ENCODE data around the gene CDH23. TPM values are rescaled to one million over a fixed set of nuclear protein-coding genes. Genes with fewer than 3 reads are reported as not detected.

Gene CDH23
- polyA plus RNA-seq, 1 donor = 0.90 TPM

DNA sequence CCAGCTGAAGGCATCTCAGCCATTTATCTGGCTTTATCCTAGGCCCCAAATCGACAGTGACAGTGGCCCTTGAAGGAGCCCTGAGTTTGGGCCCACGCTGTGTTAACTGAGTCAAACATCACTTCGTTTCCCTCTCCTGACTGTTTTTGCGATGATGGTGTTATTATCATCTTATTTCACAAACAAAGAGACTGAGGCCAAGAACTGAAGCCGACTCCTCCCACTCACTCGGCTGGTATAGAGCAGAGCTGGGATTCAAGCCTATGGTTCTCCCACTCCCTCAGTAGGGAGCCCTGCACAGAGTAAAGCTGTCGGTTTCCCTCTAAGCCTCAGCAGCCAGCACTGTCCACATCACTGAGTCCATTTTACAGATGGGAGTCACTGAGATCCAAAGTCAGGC, 141.0 kb downstream of the CDH23 start:
- no peak for DNase-seq

DNA sequence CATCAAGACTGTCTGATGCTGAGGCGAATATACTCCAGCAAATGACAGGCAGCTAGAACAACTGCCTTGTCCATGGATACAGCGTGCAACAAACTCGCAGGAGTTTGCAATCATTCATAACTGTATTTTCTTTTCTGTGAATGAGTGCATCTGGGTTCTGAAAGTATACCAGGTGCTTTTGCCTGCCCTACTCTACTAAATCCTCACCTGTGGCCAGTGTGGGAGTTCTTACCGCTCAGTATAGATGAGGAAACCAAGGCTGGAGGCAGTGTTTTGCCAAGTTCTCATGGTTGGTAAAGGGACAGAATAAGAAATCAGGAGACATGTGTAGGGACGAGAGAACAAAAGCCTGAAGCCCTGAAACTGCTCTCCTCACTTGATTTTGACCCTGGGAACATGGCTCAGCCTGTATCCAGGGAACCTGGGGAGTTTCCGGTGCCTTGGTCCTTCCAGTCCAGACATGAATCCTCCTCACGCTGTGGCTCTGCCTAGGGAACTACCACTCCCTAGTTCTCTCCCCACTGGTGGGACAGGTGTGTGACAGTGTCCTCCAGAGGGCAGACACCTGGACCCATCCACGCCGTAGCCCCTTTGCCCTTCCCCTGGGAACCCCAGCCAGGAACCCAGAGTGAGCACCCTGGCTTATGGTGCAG, 142.0 kb downstream of the CDH23 start:
- no peak for DNase-seq

DNA sequence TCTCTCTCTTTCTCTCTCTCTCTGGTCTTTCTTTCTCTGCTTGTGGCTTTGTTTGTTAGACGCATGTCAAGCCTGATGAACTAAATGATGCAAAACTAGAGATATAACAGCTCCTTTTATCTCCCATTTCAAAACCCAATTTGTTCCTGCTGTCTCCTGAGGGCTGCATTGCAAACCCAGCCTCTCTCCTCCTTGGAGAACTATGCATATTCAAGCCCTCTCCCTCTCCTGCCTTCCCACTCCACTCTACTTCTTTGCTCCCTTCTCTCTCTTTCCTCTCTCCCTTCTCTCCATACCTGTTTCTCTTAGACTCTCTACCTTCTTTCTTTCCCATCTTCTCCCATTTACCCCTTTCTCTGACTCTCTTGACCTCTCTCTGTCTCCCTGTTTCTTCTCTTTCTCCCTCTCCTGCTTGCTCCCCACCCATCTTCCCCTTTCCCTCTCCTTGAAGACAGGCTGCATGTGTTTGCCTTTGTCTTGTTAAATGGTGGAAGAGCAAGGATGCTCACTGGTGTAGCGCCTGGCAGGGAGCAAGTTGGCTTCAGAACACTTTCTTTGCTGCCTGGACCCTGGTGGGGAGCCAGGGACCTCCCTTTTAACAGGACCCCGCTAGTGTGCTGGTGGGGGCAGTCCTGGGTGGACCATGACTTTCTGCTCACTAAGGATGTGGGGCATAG, 142.9 kb downstream of the CDH23 start:
- DNase-seq = no peak

DNA sequence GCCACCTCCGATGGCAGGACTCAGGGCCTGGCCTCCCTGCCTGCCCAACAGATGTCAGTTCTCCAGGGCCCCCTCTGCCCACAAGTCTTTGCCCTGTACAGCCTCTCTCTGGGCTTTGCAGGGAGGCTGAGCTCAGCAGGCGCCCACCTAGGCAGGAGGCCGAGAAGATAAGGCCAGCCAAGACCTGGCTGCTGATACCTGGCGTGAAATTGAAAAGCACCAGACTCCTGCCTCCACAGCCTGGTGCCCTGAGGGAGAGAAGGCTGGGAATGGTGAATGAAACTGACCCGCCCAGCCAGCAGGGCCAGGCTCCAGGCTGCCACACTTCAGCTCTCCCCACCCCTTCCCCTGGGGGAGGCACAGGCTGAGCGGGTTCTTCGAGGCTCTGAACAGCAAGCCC, 145.8 kb downstream of the CDH23 start:
- no peak for DNase-seq

DNA sequence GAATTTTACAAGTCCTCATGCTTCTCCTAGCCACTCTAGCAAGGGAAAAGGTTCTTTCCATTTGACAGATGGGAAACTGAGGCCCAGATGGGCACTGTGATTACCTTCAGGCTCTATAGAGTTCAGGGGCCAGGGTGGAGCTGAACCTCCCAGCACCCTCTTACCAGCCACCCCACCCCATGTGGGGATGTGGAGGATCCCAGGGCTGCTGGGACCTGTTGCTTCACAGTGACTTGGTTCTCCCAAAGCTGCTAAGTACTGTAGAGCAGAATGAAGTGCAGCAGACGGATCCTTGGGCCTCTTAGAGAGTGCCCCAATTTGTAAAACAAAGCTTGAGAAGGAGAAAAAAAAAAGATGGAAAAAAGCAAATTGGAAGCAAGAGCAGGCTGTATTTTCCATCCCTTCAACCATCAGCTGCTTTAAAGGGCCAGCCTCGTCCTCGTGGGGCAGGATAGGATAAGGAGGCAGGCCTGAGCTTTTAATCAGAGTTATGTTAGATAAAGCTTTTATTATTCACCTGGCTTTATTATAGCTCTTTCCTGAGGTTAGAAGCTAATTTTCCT, 147.0 kb downstream of the CDH23 start:
- no peak for DNase-seq

DNA sequence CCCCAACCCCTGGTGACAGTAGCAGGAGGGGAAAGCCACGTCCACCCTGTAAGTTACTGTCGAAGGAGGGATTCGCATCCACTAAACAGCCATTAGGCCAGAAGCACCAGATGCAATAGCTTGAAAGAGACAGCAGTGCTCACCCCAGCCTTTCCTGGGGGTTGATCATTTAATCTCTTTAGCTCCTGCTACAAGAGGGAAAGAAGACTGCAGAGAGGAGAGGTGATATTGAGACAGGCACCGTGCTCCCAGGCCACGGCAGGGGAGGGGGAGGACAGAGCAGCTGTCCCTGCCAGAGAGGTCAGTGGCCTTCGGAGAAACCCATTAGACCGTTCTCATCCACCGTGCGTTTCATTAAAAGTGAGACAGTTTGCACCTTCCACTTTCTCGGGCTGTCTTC, 148.3 kb downstream of the CDH23 start:
- no peak for DNase-seq

DNA sequence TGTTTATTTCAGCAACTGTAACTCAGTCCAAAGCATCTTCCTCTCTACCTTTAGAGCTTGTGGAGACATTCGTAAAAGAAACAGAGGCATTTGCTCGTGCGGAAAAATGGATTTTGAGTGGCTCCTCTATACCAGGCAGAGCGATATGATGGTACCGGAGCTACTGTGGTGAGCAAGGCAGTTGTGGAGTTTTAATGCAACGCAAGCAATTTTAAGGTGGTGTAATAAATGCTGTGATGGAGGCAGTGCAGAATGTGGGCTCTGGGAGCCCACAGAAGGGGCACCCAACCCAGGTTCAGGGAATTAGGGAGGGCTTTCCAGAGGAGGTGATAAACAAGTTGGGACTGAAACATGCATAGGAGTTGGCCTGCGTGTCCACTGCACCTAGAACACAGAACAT, 149.5 kb downstream of the CDH23 start:
- no peak for DNase-seq

DNA sequence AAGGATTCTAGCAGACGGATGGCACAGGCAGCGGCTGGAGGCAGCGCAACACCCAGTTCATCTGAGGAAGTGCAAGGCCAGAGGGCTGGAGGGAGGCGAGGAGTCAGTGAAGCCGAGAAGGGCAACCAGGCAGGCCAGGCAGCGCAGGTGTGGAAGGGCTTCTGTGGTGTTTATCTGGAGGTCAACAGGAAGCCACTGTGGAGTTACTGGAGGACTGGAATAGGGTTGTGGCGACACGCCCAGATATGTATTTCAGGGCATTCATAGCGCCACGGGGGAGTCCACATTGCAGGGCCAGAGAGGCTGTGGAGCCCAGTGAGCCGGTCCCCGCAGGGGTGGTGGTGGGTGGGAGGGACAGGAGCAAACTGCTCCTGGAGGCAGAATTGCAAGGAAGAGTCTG, 150.6 kb downstream of the CDH23 start:
- no peak for DNase-seq

DNA sequence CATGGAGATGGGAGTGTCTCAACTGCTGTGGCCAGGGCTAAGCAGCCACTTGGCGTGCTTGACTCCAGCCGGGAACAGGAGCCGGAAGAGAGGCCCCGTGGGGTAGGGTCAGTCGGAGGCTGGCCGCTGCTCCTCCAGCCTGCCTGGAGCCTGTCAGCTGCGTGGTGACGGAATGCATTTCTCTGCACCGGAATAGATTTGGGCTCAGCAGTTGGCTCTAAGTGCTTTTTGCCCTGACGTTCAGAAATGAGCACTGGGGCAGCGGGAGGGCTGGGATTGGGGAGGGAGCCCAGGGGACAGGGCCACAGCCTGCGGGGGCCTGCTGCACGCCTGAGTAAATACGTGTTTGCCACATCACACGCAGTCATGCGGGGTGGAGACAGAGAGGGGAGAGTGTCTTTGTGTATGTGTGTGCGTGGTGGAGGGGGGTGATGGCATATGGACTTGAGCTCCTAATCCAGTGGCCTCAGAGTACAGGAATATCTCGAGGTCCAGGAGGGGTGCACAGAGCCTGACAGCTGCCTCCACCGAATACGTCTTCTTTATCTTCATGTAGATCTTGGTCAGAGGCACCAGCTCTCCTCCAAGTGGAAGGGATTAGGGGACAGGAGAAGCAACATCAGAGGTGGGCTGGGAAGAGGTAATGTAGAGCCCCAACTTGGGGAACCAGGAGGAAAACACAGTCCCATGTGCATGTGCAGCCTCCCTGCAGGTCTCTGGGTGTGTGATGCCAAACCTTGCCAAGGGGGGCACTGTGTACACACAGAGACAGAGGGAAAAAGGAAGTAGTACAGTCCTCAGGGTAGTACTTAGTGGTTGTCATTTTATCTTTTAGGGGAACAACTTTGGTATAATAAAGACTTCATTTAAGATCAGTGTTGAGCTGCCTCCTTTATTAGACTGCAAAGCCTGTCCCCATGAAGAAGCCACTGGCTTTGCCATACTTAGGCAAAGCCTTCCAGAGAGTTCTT, 151.4 kb downstream of the CDH23 start:
- DNase-seq = peak; percentile 72

DNA sequence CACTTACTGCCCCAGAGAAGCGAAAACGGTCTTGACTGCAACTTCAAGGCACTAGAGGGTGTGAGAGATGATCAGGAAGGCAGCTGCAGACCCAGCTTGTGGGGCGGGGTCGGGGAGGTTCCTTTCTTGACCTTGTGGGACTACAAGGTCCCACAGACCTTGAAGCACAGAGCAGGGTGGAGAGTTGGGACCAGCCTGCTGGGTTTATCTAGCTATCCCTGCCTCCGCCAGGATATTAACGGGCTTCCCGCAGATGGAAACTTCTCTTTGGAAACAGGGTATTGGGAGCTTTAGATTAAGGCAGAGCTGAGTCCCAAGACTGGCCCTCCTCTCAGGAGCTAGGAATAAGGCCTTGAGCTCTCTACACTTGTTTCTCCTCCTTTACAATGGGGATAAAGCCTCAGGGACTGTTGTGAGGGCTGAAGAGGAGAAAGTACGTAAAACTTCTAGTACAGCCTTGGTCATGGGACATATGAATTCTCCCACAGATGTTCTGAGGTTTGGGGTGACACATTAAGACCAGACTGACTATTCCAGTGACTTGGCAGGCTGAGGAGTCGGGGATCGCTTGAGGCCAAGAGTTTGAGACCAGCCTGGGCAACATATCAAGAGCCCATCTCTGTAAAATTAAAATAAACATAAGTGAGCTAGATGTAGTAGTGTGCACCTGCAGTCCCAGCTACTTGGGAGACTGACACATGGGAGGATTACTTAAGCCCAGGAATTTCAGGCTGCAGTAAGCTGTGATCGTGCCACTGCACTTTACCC, 153.2 kb downstream of the CDH23 start:
- DNase-seq = no peak

DNA sequence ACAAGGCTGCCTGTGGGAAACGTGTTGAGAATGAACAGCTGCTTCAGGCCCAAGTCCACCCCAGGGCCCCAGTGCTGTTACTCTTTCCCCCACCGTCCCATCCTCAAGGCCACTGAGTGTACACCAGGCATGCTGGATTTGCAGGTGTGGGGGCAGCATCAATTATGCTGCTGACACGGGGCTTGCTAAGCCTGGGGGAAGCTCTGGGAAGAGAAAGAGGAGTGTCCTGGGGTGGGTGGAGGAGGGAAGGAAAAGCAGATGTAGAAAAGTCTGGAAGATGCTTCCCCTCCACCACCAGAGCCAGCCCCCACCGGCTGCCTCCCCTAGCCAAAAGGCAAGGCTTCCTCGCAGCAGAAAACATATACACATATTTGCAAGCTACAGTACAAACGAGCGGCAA, 153.9 kb downstream of the CDH23 start:
- DNase-seq = no peak

DNA sequence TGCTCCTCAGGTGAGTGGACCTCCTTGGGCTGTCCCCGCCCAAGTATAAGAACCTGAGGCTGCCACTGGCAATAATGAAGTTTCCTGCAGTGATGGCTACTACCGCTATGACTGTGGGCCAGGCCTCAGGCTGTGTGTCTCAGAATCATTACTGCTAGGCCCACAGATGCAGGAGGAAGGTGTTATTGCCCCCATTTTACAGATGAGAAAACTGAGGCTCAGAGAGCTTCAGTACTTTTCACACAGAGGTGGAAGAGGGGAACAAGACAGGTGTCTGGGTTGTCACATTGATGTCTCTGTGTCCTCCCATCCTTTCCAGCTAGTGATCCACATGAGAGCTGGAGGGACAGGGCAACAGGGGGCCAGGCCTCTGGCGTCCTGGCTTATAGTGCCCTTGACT, 155.2 kb downstream of the CDH23 start:
- no peak for DNase-seq

DNA sequence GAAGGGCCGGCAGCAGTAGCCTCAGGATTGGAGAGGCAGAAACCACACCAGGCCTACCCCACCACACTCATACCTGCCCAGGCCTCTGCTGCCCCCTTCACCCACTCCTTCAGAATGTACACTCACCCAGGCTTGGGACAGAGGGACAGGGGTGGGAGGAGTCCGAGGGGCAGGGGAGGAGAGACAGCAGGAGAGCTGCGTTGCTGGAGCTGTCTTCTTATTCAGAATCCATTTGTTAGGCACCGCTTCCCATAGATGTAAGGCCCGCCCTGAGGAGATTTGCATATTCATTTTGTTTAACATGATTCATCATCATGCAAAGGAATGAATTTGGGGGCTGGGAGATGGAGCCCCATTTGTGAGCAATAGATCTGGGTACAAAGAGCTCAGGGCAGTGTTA, 156.7 kb downstream of the CDH23 start:
- no peak for DNase-seq

DNA sequence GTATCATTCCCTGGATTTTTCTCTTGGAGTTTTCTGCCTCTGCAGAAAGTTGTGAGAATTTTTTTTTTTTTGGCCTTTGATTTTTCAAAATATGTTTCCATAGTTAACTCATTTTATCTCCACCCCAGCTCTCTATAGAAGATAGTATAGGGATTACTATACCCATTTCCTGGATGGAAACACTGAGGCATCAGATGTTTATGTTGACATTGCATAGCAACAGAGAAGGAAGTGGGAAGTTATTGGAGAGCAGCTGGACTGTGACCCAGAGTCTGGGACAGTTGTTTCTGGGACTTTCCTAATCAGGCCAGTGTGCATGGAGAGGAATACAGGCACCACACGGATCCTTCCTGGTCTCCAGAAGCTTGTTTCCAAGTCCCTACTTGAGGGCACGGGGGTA, 158.0 kb downstream of the CDH23 start:
- no peak for DNase-seq

DNA sequence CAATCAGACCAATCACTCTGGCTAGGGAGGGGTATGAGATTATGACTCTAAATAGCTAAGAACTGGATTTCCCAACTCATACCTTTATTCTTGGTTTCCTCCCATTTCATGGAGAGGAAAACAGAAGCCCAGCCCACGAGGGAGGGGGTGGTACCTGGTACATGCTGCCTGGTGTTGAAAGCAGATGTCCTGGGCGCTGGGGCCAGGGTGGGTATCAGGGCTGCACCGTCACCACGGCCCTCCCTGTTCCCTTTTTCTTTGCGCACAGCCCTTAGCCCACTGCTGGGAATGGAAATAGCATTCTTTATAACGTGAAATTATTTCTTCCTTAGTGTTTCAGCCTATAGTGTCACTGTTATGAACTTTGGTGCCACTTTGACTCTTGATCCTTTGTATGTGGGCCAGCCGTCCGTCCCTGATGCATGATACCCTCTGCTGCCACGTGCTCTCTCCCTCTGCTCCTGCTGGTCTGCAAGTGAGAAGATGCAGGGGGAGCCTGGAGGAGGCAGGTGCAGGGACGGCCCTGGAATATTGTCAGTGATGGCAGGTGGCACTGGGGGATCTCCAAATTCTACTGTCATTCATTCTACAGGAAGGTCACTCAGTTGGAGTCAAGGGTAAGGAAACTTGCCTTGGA, 158.5 kb downstream of the CDH23 start:
- DNase-seq = no peak

DNA sequence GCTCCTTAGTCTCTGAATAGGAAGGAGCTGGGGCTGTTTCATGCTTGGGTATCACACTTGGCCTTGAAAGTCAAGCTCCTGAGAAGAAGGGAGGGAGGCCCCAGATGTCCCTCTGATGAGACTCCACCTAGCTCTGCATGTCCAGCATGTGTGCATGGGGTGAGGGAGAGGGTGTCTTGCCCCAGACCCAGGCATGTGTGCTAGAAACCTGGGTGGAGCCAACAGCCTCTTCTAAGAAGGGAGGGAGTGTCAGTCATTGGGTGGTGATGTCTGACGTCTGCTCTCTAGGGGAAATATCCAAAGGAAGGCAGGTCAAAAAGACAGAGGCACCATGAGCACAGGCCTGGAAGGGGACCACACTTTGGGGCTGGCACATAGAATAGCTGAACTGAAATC, 159.0 kb downstream of the CDH23 start:
- DNase-seq = no peak

DNA sequence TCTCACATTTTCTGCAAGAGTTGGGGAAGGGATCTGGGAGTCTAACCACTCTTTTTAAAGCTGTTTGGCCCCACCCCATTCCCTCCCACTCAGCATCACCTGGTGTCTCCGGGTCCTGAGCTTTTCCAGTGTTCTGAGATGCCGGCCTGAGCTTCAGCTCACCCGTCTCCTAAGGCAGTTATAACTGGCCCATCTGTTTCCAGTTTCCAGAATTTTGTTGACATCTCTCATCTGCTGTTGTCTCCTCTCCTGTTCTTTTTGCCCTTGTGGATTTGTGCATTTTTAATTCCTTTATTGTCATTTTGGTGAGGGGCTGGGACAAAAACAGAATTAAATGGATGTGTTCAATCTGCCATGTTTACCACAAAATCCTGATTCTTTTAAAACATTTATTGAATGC, 162.3 kb downstream of the CDH23 start:
- DNase-seq = no peak

DNA sequence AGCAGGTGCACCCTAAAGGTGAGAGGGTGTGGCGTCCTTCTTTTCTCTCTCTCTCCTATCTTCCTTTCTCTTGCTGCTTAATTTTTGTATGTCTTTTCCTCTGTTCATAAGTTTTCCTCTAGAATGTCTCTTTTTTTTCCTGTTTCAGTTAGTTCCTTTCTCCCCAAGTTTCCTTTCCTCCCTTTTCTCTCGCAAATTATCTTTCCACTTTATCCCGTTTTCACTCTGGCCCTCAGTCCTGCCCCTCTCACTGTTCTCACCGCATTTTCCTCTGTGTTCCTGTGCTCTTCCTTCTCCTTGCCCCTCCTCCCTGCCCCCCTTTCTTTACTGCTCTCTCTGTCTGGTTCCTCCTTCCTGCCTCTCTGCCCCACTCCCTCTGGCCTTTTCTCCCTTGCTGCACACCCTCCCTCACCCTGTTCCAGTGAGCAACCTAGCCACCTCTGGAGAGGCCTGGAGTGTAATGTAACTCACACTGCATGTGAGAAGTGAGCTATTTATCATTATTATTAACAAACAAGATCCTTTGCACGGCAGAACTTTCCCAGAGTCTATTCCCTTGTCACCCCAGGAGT, 164.4 kb downstream of the CDH23 start:
- DNase-seq = no peak

DNA sequence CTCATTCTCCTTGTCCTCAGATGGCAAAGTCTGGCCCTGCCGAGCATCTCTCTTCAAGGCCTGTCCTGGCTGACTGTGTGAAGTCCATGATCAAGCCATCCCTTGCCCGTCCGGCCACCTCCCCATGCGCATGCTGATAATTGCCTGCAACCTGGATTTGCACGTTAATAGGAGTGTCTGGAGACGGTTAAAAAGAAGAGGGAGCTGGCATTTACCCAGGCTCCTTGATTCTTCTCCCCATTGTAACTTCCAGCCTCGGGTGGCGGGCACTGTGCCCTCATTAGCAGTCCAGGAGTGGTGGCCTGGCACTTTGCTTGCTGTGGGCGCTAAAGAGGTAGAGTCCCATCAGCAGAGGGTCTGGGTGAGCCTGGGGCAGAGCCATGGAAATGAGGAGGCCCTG, 165.5 kb downstream of the CDH23 start:
- DNase-seq = no peak

DNA sequence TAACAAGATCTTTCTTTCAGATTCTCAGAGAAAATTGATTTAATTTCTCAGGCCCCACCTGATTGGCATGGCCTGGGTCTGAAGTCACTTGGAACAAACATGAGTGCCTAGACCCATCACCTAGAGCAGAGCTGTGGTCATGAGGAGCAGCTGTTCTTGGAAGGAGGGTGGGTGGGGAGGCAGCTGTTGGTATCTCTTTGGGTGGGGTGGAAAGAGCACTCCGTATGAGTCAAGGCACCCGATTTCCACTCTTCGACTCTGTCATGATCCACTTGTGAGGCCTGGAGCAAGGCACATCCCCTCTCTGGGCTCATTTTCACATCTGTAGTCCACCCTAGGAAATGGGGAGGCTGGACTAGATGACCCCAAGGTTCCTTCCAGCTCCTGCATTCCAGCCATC, 166.2 kb downstream of the CDH23 start:
- no peak for DNase-seq

DNA sequence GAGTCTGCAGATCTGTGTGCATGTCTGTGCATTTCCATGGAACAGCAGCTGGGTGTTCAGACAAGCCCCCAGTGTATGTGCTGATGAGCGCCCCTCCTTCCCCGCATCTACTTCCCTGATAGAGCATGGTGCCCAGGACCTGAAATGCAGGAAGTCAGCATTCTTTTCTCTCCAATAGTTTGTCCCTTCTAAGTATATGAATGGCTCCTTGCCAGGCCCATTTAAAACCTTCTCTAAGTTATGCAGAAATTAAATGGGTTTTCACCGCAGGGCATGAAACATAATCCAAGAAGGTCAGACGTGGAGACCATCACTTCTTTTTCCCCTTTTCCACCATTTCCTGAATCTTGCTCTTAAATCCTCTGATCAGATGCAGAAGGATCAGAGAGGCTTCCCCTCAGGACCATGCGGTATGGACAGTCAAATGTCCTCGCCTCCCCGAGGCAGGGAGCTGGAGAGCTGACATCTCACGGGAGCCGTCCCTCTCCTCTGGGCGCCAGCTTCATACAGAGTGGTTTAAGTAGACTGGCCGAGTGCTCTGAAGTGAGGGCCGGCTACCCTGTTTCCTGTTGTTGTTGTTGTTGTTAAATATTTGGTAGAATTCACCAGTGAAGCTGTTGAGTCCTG, 167.6 kb downstream of the CDH23 start:
- no peak for DNase-seq

Measured in left kidney (tissue), 2 donors.